ENCODE measurements around the gene TMEM218. TPM values are rescaled to one million over a fixed set of nuclear protein-coding genes. Genes with fewer than 3 reads are reported as not detected.

Gene TMEM218
- total and polyA plus RNA-seq, 10 of the 15 experiments (the other 5 are each of a cell fraction or from before 2014, with no cell fraction given) = 11.2 to 50.3 (median 28.8) TPM

DNA sequence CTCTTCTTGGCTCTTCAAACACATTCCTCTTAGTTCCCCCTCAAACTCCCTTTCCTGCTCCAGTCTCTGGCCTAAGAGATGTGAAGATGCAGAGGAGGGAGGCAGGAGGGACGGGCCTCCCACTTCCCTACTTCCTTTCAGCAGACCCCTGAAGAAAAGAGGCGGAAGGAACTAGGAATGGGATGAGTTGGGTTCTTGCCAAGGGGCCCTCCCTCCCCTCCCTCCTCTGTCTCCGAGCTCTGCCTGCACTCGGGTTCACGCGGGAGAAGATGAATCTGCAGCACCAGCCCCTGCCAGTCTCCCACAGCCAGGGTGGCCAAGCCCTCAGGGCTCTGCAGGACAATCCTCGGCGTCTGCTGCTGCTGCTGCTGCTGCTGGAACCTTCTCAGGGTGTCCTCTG, 28.8 kb upstream of the TMEM218 start:
- SMC1A ChIA-PET (ENCODE audit: uncharacterized antibody, unreplicated experiment) = interaction anchor here (0.9 to 5.9 kb wide), 8 partner anchors 16 to 181 kb away, joined by 3 to 52 read pairs (median 8); partner anchors contain the start of gene TMEM218
- TF ChIP-seq ATF7 (IDR thresholded peaks at IDR 0.05; ENCODE audit: low read depth) (no peak), MEF2A (IDR thresholded peaks at IDR 0.05; ENCODE audit: insufficient read depth, low read depth, low read length) (no peak), TARDBP (IDR thresholded peaks at IDR 0.05; ENCODE audit: borderline replicate concordance) (no peak), RCOR1 (conservative IDR thresholded peaks at IDR 0.05; ENCODE audit: low read depth, low read length) (no peak), PAX8 (IDR thresholded peaks at IDR 0.05) (no peak), FOXM1 (IDR thresholded peaks at IDR 0.05; ENCODE audit: low read depth, low read length) (no peak), NR2C1 (IDR thresholded peaks at IDR 0.05) (no peak), EZH2 (IDR thresholded peaks at IDR 0.05; ENCODE audit: borderline replicate concordance, control insufficient read depth, low read depth, low read length) (no peak), ASH2L (IDR thresholded peaks at IDR 0.05; ENCODE audit: borderline replicate concordance, low read depth) (no peak), BMI1 (IDR thresholded peaks at IDR 0.05; ENCODE audit: borderline replicate concordance) (no peak), GATAD2B (conservative IDR thresholded peaks at IDR 0.05; ENCODE audit: low read depth) (no peak), MTA2 (IDR thresholded peaks at IDR 0.05; ENCODE audit: low read depth) (no peak), SUZ12 (IDR thresholded peaks at IDR 0.05; ENCODE audit: unreplicated experiment) (no peak), ZNF207 (IDR thresholded peaks at IDR 0.05; ENCODE audit: borderline replicate concordance) (no peak), HDGF (IDR thresholded peaks at IDR 0.05) (no peak), RAD51 (IDR thresholded peaks at IDR 0.05) (no peak)
- TF ChIP-seq, protein P1, sequence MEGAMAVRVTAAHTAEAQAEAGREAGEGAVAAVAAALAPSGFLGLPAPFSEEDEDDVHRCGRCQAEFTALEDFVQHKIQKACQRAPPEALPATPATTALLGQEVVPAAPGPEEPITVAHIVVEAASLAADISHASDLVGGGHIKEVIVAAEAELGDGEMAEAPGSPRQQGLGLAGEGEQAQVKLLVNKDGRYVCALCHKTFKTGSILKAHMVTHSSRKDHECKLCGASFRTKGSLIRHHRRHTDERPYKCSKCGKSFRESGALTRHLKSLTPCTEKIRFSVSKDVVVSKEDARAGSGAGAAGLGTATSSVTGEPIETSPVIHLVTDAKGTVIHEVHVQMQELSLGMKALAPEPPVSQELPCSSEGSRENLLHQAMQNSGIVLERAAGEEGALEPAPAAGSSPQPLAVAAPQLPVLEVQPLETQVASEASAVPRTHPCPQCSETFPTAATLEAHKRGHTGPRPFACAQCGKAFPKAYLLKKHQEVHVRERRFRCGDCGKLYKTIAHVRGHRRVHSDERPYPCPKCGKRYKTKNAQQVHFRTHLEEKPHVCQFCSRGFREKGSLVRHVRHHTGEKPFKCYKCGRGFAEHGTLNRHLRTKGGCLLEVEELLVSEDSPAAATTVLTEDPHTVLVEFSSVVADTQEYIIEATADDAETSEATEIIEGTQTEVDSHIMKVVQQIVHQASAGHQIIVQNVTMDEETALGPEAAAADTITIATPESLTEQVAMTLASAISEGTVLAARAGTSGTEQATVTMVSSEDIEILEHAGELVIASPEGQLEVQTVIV (IDR thresholded peaks at IDR 0.05; ENCODE audit: borderline replicate concordance, partially characterized antibody) = no peak

More for the DNA sequence above, 28.8 kb upstream of the TMEM218 start:
- no peaks in the 10 kb centered on the region for H3K79me2 ChIP-seq (ENCODE audit: control insufficient read depth, insufficient read depth, low read length)
- ATAC-seq (no peak), DNase-seq (ENCODE audit: low read depth, low spot score) (no peak), FAIRE-seq (no peak)
- H3K27me3 ChIP-seq (replicated peaks in 1 of 2; ENCODE audit: control insufficient read depth in 2 of 2, insufficient read depth in 2 of 2, low read length in 1 of 2) = 0 out of 4 replicates have a peak, but pooled peaks cover 0 to 2% of the 10 kb centered on the region in 2 experiments
- H3K4me3 ChIP-seq = no peak overlapping the region
- no peak overlapping the region for H3K4me2 ChIP-seq (ENCODE audit: control insufficient read depth, insufficient read depth)
- intact Hi-C loops (cut with micrococcal nuclease; ENCODE audit: unreplicated experiment) (loop anchor here (5.0 to 10.0 kb wide), 2 partner anchors 78 to 255 kb away; partner anchors contain the start of gene SLC37A2), in situ Hi-C loops (cut with MboI) (loop anchor here (10.0 kb wide), 1 partner anchor 185 kb away; the partner anchor contains the start of gene CCDC15)
- no peaks in the 10 kb centered on the region for H3K9me3 ChIP-seq (replicated peaks; ENCODE audit: control insufficient read depth, insufficient read depth, low read length)
- RAD21 ChIA-PET (ENCODE audit: unreplicated experiment) = interaction anchor here (0.8 to 4.2 kb wide), 9 partner anchors 12 to 186 kb away, joined by 3 to 44 read pairs (median 5); partner anchors contain the start of gene CCDC15
- no peaks in the 10 kb centered on the region for H3K36me3 ChIP-seq (ENCODE audit: control insufficient read depth in 2 of 2, insufficient read depth in 2 of 2, low read length in 1 of 2)
- H3K9ac ChIP-seq (ENCODE audit: control insufficient read depth, insufficient read depth, low read length) = no peak overlapping the region
- CTCF ChIA-PET = interaction anchor here (0.8 to 6.5 kb wide), 18 partner anchors 9 to 391 kb away, joined by 3 to 100 read pairs (median 8); partner anchors contain the start of genes CCDC15, SLC37A2 and TMEM218
- H3K4me1 ChIP-seq (ENCODE audit: control insufficient read depth, insufficient read depth, low read length) = no peaks in the 10 kb centered on the region
- H4K20me1 ChIP-seq (ENCODE audit: control insufficient read depth, insufficient read depth) = no peaks in the 10 kb centered on the region
- no peak overlapping the region for H3K27ac ChIP-seq (ENCODE audit: control insufficient read depth, insufficient read depth)
- POLR2A ChIA-PET = no interaction called here
- no peak overlapping the region for H2AFZ ChIP-seq (ENCODE audit: control insufficient read depth, low read depth, low read length)
- WGBS (ENCODE audit: insufficient coverage, insufficient replicate concordance, low lambda C conversion rate, missing lambda C conversion rate) = 51% methylated on average over 6 of the region's 8 CpGs
- BruUV-seq (replicated peaks) = no TSS peak
